ENCODE measurements around the gene TTC31. TPM values are rescaled to one million over a fixed set of nuclear protein-coding genes. Genes with fewer than 3 reads are reported as not detected.

TTC31 gene
- total RNA-seq, 1 experiment from 2014 or later: 25.8 TPM

GRCh38 chr2:74501335-74502071 is 18.6 kb downstream of the TTC31 start:
- DNase-seq (ENCODE audit: low spot score): no peak
- no peaks in the 10 kb centered on the region for H3K9me3 ChIP-seq (ENCODE audit: low read depth, low read length, poor library complexity, severe bottlenecking)
- H3K4me1 ChIP-seq (ENCODE audit: insufficient read depth, low read length, poor library complexity, severe bottlenecking): peaks cover 10% of the 10 kb centered on the region
- ChIA-PET POLR2A (ENCODE audit: low non-redundant PET) (no interaction called here), CTCF (no interaction called here)
- peaks cover 31% of the 10 kb centered on the region for H3K27me3 ChIP-seq (replicated peaks; ENCODE audit: insufficient read depth, low read depth, low read length, poor library complexity)
- no TSS peak for BruUV-seq (replicated peaks)
- intact Hi-C loops (cut with micrococcal nuclease; ENCODE audit: unreplicated experiment): no loop called here
- H3K36me3 ChIP-seq (ENCODE audit: insufficient read depth, low read length, poor library complexity, severe bottlenecking): peaks cover 14% of the 10 kb centered on the region
- no peak for TF ChIP-seq CTCF (conservative IDR thresholded peaks at IDR 0.05; ENCODE audit: low read depth, low read length)
- no peak for TF ChIP-seq EZH2 (IDR thresholded peaks at IDR 0.05; ENCODE audit: borderline replicate concordance, low read depth, low read length, poor library complexity, severe bottlenecking)
- no peak overlapping the region for H3K4me3 ChIP-seq (ENCODE audit: low read depth, low read length, poor library complexity, severe bottlenecking)
- no peak overlapping the region for H3K27ac ChIP-seq (ENCODE audit: low read depth, low read length, poor library complexity, severe bottlenecking)

GRCh38 chr2:74502147-74502719 is 19.4 kb downstream of the TTC31 start:
- Histone ChIP-seq H3K36me3 (ENCODE audit: insufficient read depth, low read length, poor library complexity, severe bottlenecking) (peaks cover 14% of the 10 kb centered on the region), H3K4me3 (ENCODE audit: low read depth, low read length, poor library complexity, severe bottlenecking) (no peak overlapping the region), H3K27ac (ENCODE audit: low read depth, low read length, poor library complexity, severe bottlenecking) (no peak overlapping the region), H3K9me3 (ENCODE audit: low read depth, low read length, poor library complexity, severe bottlenecking) (no peaks in the 10 kb centered on the region), H3K27me3 (replicated peaks; ENCODE audit: insufficient read depth, low read depth, low read length, poor library complexity) (peaks cover 31% of the 10 kb centered on the region), H3K4me1 (ENCODE audit: insufficient read depth, low read length, poor library complexity, severe bottlenecking) (peaks cover 12% of the 10 kb centered on the region)
- intact Hi-C loops (cut with micrococcal nuclease; ENCODE audit: unreplicated experiment): no loop called here
- no peak for TF ChIP-seq EZH2 (IDR thresholded peaks at IDR 0.05; ENCODE audit: borderline replicate concordance, low read depth, low read length, poor library complexity, severe bottlenecking)
- no peak for TF ChIP-seq CTCF (conservative IDR thresholded peaks at IDR 0.05; ENCODE audit: low read depth, low read length)
- ChIA-PET POLR2A (ENCODE audit: low non-redundant PET) (no interaction called here), CTCF (no interaction called here)
- DNase-seq (ENCODE audit: low spot score): no peak
- BruUV-seq (replicated peaks): no TSS peak

DNA sequence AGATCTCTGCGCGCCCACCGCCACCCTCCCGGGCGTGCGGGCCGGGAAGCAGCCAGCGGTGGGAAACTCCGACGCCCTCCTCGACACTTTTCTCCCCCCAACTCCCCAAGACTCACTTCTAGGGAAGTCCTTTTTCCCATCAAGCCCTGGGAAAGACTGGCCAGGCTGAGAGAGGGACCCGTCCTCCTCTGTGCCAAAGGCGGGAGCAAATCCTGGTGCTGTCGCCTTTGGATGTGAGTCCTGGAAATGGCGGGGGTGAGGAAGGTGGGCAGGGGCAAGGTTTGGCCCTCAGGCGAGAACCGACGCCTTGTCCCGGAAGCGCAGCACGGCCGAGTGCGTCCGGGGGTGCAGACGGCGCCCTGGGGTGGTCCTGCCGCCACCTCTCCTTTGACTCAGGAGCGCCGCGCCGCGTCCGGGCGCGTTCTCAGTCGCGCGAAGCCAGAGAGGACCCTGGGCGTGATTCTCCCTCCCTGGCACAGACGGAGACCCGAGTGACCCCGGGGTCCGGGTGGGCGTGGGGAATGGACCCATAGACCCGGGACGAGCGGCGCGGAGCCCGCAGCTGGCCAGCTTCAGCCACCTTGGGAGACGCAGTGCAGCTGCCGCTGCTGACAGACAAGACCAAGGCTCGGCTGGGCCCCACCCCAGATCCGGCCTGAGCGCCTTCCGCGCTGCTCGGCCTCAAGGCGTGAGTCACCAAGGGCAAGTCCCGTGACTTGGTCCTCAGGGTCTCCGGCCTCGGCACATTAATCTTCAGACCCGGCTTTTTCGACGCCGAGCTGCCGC is 20.0 kb downstream of the TTC31 start:
- CTCF ChIA-PET: no interaction called here
- Histone ChIP-seq H3K9me3 (ENCODE audit: low read depth, low read length, poor library complexity, severe bottlenecking) (no peaks in the 10 kb centered on the region), H3K4me3 (ENCODE audit: low read depth, low read length, poor library complexity, severe bottlenecking) (no peak overlapping the region), H3K27me3 (replicated peaks; ENCODE audit: insufficient read depth, low read depth, low read length, poor library complexity) (peaks cover 26% of the 10 kb centered on the region), H3K27ac (ENCODE audit: low read depth, low read length, poor library complexity, severe bottlenecking) (no peak overlapping the region), H3K4me1 (ENCODE audit: insufficient read depth, low read length, poor library complexity, severe bottlenecking) (peaks cover 10% of the 10 kb centered on the region), H3K36me3 (ENCODE audit: insufficient read depth, low read length, poor library complexity, severe bottlenecking) (peaks cover 14% of the 10 kb centered on the region)
- DNase-seq (ENCODE audit: low spot score): no peak
- no TSS peak for BruUV-seq (replicated peaks)
- TF ChIP-seq CTCF (conservative IDR thresholded peaks at IDR 0.05; ENCODE audit: low read depth, low read length) (no peak), EZH2 (IDR thresholded peaks at IDR 0.05; ENCODE audit: borderline replicate concordance, low read depth, low read length, poor library complexity, severe bottlenecking) (no peak)
- POLR2A ChIA-PET (ENCODE audit: low non-redundant PET): no interaction called here
- intact Hi-C loops (cut with micrococcal nuclease; ENCODE audit: unreplicated experiment): no loop called here
